Stomach smooth muscle (tissue), 2 donors: ENCODE data around the gene PAFAH1B2.
A peak's percentile ranks its signal among the peaks of the same experiment; 100 is the strongest.

Experiments
- H3K27ac ChIP-seq: one replicate; pipeline ENCODE4 v1.7.0; 2013; ENCODE audit warnings: mild to moderate bottlenecking, low read length, inconsistent platforms
- H3K27me3 ChIP-seq, 2 donors: one replicate each; pipeline ENCODE4 v1.7.0; 2013; ENCODE audit warnings: low read length in 2 of 2; ENCODE audit not compliant: insufficient read depth in 2 of 2, control insufficient read depth in 1 of 2
- H3K36me3 ChIP-seq, 2 donors: one replicate each; pipeline ENCODE4 v1.7.0; 2013; ENCODE audit warnings: low read length in 2 of 2; ENCODE audit not compliant: control insufficient read depth in 2 of 2, insufficient read depth in 2 of 2
- H3K4me1 ChIP-seq: one replicate; pipeline ENCODE4 v1.7.0; 2013; ENCODE audit warnings: low read length; ENCODE audit not compliant: control insufficient read depth, insufficient read depth
- H3K4me3 ChIP-seq, 2 donors: one replicate each; pipeline ENCODE4 v1.7.0; 2013; ENCODE audit warnings: low read length in 2 of 2
- H3K9ac ChIP-seq, 2 donors: one replicate each; pipeline ENCODE4 v1.7.0; 2013; ENCODE audit warnings: low read length in 2 of 2, mild to moderate bottlenecking in 1 of 2
- H3K9me3 ChIP-seq, 2 donors: one replicate each; pipeline ENCODE4 v1.7.0; 2013; ENCODE audit warnings: low read length in 2 of 2; ENCODE audit not compliant: control insufficient read depth in 2 of 2
- donor health status: healthy.
- donor health status: Pancreatic carcinoma.

PAFAH1B2 gene

DNA sequence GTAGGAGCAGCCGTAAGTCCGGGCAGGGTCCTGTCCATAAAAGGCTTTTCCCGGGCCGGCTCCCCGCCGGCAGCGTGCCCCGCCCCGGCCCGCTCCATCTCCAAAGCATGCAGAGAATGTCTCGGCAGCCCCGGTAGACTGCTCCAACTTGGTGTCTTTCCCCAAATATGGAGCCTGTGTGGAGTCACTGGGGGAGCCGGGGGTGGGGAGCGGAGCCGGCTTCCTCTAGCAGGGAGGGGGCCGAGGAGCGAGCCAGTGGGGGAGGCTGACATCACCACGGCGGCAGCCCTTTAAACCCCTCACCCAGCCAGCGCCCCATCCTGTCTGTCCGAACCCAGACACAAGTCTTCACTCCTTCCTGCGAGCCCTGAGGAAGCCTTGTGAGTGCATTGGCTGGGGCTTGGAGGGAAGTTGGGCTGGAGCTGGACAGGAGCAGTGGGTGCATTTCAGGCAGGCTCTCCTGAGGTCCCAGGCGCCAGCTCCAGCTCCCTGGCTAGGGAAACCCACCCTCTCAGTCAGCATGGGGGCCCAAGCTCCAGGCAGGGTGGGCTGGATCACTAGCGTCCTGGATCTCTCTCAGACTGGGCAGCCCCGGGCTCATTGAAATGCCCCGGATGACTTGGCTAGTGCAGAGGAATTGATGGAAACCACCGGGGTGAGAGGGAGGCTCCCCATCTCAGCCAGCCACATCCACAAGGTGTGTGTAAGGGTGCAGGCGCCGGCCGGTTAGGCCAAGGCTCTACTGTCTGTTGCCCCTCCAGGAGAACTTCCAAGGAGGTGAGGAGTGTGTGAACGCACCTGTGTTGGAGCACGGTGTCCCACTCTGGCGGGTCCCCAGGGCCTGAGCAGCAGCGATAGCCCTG, 55.2 kb downstream of the PAFAH1B2 start, which contains the start of gene TAGLN:
Gene TAGLN (plus strand): TSS at position 318 of the 863 bp plus-strand sequence. CDS start 3,644 bp downstream, outside the sequence.
- no peaks in the 10 kb centered on the region for H3K27me3 ChIP-seq
- peak within 1 kb of the TSS; percentile 96 to 98 for H3K4me3 ChIP-seq
- peak within 1 kb of the TSS; percentile 100 for H3K27ac ChIP-seq
- H3K9ac ChIP-seq, result peak within 1 kb of the TSS; percentile 100
- peaks cover 43 to 44% of the 10 kb centered on the region in 2 donors for H3K36me3 ChIP-seq
- H3K9me3 ChIP-seq, result no peaks in the 10 kb centered on the region
- peaks cover 58% of the 10 kb centered on the region for H3K4me1 ChIP-seq

DNA sequence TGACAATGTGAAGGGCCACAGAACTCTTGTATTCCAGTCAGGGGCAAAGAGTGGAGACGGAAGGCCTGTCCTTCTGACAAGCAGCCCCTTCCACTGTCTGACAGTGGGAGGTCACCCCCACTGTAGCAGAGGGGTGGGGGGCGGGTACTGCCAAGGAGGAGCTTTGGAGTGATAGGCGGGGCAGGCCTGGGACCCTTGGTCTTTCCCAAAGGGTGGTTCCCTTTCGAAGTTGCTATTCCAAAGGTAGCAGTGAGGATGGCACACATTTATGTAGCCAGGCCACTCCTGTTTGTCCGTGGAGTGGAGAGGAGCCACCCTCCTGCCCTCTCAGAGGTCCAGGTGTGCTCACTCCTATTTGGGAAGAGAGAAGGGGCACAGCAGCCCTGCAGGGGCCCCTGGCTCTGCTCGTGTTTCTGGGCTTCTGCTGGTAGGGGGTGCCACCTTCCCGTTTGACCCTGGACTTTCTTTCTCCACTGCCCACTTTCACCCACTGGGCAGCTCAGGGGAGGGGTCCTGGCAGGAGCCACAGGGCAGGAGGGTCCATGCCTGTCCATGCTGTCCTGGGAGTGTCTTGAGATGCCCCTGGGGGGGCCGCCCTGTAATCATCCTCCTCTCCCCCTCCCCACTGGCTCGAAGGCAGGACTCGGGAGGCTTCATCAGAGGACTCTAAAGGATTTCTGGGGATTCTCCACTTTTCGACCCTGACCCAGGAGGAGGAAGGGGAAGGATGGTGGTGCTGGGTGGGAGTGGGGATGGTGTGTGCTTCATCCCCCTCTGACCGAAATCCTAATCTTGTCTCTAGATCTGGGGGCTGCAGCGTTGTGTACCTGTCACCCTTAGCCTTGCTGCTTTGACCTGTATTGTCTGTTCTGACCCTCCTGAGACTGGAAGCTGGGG, 56.1 kb downstream of the PAFAH1B2 start:
- no peaks in the 10 kb centered on the region for H3K27me3 ChIP-seq
- peak overlapping the region; percentile 100 for H3K9ac ChIP-seq
- H3K36me3 ChIP-seq, result peaks cover 47 to 50% of the 10 kb centered on the region in 2 donors
- peak overlapping the region; percentile 100 for H3K27ac ChIP-seq
- H3K9me3 ChIP-seq, result no peaks in the 10 kb centered on the region
- H3K4me3 ChIP-seq, result peak overlapping the region; percentile 96 to 98
- peaks cover 67% of the 10 kb centered on the region for H3K4me1 ChIP-seq

DNA sequence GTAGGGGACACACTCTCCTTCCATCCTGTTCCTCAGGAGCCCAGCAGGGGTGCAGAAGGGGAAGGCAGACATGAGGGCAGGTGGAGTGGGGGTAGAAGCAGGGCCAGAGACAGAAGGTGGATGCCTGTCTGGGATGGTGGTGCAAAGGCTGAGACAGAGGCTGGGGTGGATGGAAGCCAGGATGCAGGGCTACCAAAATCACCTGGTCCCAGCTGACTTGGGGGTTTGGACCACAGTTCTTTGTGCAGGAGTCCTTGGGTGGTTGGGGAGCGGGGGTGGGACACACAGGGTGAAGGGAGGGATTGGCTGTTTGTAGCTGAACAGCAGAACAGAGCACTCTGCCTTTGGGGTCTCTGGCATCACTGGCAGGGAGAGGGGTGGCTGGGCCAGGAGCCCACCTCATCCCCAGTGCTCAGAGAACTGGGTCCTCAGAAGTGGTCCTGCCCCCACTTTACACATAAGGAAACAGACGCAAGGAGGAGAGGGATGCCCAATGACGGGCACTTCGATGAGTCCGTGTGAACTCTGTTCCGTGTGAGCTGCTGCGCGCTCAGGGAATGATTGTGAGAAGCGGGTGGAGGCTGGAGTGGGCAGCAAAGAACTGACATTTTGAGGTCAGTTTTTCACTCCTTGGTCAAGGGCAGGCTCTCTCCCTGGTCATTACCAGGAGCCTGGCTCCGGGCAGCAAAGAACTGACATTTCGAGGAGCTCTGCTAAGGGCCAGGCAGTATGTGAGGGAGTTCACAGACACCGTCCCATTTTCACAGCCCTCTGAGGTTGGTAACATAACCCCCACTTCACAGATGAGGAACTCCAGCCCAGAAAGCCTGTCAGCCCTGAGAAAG, 56.9 kb downstream of the PAFAH1B2 start:
- Histone ChIP-seq H3K9ac (peak overlapping the region; percentile 100), H3K27me3 (no peaks in the 10 kb centered on the region), H3K36me3 (peaks cover 46 to 54% of the 10 kb centered on the region in 2 donors), H3K27ac (peak overlapping the region; percentile 100), H3K4me1 (peaks cover 72% of the 10 kb centered on the region), H3K9me3 (no peaks in the 10 kb centered on the region), H3K4me3 (peak overlapping the region; percentile 96 to 98)

DNA sequence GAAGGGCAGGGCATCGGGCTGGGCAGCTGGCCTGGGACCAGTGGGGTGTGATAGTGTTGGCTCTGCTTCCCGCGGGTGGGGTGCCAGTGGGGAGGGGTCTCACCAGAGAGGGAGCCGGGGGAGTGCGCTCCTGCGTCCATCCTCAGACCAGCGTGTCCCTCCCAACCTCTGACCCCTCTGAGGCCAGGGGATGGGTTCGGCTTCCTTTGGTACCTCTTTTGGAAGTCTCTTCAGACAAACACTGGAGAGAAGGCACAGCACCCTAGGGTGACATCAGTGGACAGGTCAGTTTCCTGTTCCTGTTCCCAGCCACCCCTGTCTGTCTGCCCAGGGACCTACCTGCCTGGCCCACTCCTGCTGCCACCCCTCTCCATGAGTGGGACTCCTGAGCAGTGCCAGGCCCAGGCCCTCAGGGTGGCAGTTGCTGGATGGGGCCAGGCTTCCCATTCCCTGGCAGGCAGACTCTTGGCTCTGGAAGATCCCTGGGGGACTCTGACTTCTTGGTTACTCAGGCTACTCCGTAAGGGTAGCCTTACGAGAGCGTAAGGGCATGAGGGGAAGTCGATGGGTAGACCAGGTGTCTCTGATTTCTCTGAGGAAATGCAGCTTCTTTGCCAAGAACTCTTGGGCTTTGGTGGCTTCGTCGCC, 57.7 kb downstream of the PAFAH1B2 start:
- Histone ChIP-seq H3K27ac (peak overlapping the region; percentile 100), H3K4me1 (peaks cover 71% of the 10 kb centered on the region), H3K36me3 (peaks cover 45 to 54% of the 10 kb centered on the region in 2 donors), H3K4me3 (peak overlapping the region; percentile 96 to 98), H3K27me3 (no peaks in the 10 kb centered on the region), H3K9ac (peak overlapping the region; percentile 100), H3K9me3 (no peaks in the 10 kb centered on the region)

DNA sequence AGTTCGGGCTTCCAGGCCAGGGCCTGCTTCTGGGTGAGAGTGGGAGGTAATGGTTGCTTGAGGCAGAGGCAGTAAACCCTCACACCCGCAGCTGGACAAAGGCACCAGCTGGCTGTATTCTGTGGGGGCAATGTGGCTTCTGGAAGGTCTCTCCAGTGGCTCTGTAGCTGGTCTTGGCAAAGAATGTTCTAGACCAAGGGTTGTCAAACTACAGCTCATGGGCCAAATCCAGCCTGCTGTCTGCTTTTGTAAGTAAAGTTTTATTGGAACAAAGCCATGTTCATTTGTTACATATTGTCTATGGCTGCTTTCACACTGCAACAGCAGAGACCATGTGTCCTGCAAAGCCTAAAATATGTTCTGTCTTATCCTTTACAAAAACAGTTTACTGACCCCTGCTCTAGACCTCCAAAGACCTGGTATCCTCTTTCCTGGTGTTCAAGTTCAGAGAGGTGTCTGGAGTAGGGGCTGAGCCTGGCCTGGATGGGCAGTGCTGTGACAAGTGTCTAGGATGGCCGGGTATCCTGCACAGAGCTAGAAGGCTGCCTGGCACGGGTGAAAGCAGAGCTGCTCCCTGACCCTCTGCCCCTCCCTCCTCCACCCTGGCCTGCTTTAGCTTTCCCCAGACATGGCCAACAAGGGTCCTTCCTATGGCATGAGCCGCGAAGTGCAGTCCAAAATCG, 58.4 kb downstream of the PAFAH1B2 start:
- Histone ChIP-seq H3K27me3 (no peaks in the 10 kb centered on the region), H3K4me1 (peaks cover 64% of the 10 kb centered on the region)

DNA sequence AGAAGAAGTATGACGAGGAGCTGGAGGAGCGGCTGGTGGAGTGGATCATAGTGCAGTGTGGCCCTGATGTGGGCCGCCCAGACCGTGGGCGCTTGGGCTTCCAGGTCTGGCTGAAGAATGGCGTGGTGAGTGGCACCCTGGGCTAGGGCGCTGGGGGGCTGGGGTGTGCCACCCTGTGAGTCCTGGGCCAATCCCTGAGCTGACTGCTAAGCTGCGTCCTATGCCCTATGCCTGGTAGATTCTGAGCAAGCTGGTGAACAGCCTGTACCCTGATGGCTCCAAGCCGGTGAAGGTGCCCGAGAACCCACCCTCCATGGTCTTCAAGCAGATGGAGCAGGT, 59.0 kb downstream of the PAFAH1B2 start:
- Histone ChIP-seq H3K9me3 (no peaks in the 10 kb centered on the region), H3K4me1 (peaks cover 59% of the 10 kb centered on the region), H3K36me3 (peaks cover 45 to 54% of the 10 kb centered on the region in 2 donors), H3K4me3 (peak overlapping the region; percentile 96 to 98), H3K27ac (peak overlapping the region; percentile 100), H3K9ac (peak overlapping the region; percentile 100), H3K27me3 (no peaks in the 10 kb centered on the region)

More for the DNA sequence above, 58.4 kb downstream of the PAFAH1B2 start:
- peaks cover 45 to 54% of the 10 kb centered on the region in 2 donors for H3K36me3 ChIP-seq
- peak overlapping the region; percentile 100 for H3K9ac ChIP-seq
- H3K9me3 ChIP-seq, result no peaks in the 10 kb centered on the region
- H3K27ac ChIP-seq, result peak overlapping the region; percentile 100
- peak overlapping the region; percentile 96 to 98 for H3K4me3 ChIP-seq

DNA sequence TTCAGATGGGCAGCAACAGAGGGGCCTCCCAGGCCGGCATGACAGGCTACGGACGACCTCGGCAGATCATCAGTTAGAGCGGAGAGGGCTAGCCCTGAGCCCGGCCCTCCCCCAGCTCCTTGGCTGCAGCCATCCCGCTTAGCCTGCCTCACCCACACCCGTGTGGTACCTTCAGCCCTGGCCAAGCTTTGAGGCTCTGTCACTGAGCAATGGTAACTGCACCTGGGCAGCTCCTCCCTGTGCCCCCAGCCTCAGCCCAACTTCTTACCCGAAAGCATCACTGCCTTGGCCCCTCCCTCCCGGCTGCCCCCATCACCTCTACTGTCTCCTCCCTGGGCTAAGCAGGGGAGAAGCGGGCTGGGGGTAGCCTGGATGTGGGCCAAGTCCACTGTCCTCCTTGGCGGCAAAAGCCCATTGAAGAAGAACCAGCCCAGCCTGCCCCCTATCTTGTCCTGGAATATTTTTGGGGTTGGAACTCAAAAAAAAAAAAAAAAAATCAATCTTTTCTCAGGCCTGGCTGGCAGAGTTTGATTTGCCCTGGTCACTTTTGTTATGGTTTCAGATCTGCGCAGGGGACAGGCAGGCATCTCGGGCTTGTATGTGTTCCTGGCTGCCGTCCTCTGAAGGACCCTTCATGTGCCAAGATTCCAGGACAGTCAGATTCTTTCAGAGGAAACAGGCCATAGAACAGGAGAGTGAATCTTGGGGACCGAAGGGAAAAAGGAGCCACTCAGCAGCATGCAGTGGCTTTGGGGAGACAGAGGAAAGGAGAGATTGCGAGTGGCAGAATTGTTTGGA, 60.4 kb downstream of the PAFAH1B2 start:
- no peaks in the 10 kb centered on the region for H3K9me3 ChIP-seq
- H3K27ac ChIP-seq, result peak overlapping the region; percentile 100
- no peaks in the 10 kb centered on the region for H3K27me3 ChIP-seq
- H3K4me1 ChIP-seq, result peaks cover 46% of the 10 kb centered on the region
- peaks cover 45 to 54% of the 10 kb centered on the region in 2 donors for H3K36me3 ChIP-seq
- H3K9ac ChIP-seq, result peak overlapping the region; percentile 100
- H3K4me3 ChIP-seq, result peak overlapping the region; percentile 96 to 98

DNA sequence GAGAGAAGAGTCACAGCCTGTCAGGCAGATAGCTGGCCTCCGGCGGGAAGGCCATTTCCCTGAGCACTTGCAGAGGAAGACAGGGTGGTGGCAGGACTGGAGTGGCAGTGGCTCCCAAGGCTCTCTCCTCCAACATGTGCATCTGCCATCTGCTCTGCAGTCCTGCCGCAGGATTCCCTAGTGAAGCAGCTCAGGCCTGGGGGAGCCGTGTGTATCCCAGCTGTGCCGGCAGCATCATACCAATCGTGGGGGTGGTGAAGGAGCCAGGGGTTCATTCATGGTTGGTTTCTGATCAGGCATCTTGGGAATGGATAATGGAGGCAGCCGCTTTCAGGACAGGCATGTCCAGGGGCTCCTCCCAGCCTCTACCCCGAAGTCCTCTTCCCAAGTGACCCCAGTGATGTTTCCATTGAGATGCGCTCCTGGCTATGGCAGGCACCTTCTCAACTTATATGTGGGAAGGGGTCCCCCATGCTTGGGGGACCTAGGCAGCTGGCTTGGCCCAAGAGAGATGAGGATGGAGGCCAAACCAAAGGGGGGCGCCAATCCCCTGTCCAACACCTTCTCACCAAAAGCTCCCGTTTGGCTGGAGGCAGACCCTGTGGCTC, 61.2 kb downstream of the PAFAH1B2 start:
- H3K4me1 ChIP-seq, result peaks cover 41% of the 10 kb centered on the region

More for the DNA sequence above, 61.2 kb downstream of the PAFAH1B2 start:
- Histone ChIP-seq H3K9ac (peak overlapping the region; percentile 100), H3K36me3 (peaks cover 42 to 51% of the 10 kb centered on the region in 2 donors), H3K27me3 (no peaks in the 10 kb centered on the region), H3K27ac (peak overlapping the region; percentile 100), H3K4me3 (peak overlapping the region; percentile 96 to 98), H3K9me3 (no peaks in the 10 kb centered on the region)
